DMS53 treated with DMSO at 0.1 percent for 48 hours (cell line): ENCODE data around the gene ZCCHC10.
"Not testable (repeated sequence)": the region's sequence is repeated elsewhere in the genome, so short reads cannot be mapped to it uniquely, and the experiment has no call there.

Source experiments
- DNase-seq: peaks from one replicate; lab custom pipeline; 2025; ENCODE audit not compliant: unreplicated experiment; lab: John Stamatoyannopoulos, UW

ZCCHC10 gene

DNA sequence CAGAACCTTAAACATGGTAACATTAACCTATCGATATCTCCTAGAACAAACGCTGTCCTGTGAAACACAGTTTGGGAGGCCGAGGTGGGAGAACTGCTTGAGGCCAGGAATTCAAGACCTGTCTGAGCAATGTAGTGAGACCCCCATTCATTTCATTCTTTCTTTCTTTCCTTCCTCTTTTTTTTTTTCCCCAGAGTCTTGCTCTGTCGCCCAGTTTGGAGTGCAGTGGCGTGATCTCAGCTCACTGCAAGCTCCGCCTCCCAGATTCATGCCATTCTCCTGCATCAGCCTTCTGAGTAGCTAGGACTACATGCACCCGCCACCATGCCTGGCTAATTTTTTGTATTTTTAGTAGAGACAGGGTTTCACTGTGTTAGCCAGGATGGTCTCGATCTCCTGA lies 20.2 kb upstream of the ZCCHC10 start:
- not testable (repeated sequence) for DNase-seq

DNA sequence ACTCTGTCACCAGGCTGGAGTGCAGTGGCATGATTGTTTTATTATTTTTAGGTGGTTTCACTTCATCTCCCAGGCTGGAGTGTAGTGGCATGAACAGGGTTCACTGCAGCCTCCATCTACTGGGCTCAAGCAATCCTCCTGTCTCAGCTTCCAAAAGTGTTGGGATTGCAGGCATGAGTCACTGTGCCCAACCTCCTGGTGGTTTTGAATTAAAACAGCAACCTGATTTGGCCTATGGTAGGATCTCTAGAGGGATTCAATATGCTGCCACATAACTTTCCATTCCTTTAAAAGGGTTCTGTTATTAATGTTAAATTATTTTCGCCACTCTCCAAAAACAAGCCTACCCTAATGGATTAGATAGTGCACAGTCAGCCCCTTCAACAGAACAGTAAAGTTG lies 15.6 kb upstream of the ZCCHC10 start:
- DNase-seq = no peak

DNA sequence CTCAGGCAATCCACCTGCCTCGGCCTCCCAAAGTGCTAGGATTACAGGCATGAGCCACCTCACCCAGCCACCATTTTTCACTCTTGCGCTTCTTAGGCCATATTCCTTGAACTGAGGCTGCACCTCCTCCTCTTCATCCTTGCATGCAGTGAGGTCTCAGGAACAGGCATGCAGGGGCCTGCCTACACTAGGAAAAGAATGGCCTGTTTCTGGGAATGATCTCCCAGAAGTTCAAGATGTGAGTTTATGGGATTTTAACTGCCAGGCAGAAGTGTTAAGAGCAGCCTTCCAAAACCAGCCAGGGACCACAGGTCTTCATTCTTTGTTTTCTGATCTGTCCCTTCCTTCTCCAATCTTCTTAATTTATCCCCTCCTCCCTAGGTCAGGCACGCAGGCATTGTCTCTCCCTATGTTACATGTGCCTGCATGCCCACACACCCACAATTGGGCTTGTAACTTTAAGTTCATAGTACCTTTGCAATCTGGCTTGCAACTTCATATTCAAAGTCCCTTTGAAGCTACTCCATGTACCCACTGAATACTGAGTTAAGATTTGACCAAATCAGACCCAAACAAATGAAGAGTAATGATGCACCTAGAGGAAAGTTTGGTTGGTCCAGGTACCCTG lies 14.9 kb upstream of the ZCCHC10 start:
- no peak for DNase-seq

DNA sequence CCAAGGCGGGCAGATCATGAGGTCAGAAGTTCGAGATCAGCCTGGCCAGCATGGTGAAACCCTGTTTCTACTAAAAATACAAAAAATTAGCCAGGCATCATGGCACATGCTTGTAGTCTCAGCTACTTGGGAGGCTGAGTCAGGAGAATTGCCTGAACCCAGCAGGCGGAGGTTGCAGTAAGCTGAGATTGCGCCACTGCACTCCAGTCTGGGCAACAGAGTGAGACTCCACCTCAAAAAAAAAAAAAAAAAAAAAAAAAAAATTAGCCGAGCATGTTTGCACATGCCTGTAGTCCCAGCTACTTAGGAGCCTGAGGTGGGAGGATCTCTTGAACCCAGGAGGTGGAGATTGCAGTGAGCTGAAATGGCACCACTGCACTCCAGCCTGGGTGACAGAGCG lies 10.3 kb upstream of the ZCCHC10 start:
- not testable (repeated sequence) for DNase-seq

DNA sequence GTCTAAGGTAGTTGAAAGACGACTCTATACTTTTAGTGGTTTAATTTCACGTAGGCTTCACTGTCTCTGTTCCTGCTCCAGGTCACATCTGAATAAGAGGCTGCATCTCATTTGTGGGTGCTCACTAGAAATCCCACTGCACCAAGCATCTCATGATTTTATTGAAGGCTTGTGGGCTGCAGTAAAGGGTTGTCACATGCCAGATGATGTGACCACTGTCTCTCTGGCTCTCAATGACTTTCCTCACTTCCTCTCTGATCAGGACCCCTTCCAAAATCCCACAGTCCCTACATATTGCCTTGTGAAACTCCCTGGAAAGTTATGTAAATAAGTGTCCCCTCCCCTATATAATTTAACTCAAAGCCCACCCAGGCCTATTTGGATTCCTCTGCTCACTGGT lies 8.9 kb upstream of the ZCCHC10 start:
- no peak for DNase-seq

DNA sequence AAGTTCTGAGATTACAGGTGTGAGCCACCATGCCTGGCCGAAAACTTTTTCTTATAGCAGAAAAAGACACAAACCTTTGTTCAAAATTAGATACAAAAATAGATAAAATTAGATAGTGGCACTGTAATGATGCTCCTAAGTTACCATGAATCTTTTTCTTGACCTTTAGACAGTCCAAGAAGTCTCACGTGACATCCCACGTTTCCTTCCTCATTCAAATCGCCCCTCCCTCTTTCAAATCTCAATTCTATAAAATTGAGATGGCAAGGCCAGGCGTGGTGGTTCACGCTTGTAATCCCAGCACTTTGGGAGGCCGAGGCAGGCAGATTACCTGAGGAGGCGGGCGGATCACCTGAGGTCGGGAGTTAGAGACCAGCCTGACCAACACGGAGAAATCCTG lies 7.7 kb upstream of the ZCCHC10 start:
- no peak for DNase-seq

DNA sequence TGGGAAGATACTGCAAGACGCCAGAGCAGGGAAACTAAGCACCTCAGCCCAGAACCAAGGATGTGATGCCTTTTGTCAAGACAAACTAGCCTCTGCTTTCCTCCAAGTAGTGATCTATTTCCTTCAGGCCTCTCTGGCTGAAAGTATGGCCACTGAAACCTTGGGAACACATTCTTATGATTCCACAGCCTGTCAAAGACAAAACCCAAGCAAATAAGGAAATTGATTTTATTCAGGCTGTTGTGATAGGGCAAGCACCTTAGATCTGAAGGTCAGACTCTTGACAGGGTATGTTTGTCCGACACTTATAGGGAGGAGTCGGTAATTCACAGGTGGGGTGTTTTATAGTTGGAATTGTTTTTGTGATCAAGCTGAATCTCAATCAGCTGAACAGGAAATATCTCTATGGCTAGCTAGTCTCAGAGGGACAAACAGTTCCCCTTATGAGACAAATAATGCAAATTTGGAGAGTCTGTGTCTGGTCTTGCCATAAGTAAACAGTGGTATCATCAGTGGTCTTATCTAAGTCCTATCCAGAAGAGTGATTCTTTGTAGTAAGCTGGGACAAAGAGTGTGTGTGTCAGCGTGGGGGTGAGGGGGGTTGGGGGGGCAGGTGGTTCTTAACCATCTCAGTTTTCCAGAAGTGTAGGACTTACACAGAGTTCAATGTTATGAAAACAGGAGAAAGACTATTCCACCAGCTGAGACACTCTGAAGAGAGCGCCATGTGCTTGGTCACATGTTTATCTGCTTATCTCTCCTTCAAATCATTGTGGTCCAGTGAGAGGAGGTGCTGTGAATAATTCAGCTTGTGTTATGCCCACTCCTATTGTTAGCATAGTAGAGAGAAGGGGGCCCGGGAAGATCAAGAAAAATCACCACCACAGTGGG lies 6.7 kb upstream of the ZCCHC10 start:
- DNase-seq = no peak

DNA sequence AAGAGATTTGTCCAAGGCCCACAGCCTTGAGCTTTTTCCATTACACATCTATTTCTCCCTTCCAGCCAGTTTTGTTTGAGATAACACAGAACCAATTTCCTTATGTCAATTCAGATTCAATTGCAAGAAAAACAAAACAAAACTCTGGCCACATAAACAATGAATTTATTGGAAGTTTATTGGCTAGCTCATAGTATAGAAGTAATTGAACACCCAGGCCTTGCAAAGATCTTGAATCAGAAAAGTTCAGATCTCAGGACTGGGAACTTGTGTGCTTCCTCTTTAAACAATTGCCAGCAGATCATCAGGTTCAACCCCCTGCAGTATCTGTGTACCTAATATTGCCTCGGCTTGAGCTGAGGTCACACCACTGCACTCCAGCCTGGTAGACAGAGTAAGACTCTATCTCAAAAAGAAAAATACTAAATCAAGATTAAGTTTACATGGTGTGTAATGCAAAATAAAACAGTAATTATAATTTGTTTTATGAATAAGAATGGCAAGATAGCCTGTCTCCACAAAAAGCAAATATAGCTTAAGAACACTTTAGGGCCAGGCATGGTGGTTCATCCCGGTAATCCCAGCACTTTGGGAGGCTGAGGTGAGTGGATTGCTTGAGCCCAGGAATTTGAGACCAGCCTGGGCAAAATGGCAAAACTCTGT lies 4.1 kb upstream of the ZCCHC10 start:
- DNase-seq = no peak

DNA sequence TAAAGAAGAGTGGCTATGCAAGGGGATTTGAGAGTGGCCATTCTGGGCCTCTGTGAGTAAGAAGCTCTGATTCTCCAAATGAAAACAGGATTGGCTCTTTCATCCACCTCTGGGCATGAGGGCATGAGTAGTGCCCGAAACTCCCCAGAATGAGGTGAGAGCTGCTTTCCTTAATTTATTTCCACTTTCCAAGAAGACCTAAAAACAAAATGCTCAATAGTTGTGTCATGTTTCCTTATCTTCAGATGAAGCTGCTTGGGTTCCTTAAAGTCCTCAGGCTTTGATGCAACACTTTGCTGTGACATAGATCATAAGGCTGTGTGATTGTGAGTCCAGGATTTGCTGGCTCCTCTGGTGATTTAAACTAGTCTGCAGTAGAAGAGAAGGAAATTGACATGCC lies 3.1 kb upstream of the ZCCHC10 start:
- no peak for DNase-seq

DNA sequence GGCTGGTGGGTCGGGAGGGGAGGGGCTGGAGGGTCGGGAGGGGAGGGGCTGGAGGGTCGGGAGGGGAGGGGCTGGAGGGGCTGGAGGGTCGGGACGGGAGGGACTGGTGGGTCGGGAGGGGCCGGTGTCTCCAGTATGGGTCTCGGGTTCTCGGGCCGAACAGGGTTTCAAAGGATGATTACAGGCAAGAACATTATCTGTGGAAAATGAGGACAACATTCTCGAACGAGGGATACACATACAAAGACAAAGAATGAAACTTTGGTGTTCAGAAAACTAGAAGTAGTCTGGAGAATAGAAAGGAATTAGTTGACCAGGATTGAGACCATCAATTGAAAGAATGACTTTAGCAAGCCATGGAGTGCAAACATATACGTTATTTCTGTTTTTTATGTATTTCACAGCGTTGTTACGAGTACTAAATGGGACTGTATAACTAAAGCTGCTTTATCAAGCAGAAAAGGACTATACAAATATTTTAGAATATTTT lies 360 bp upstream of the ZCCHC10 start:
- DNase-seq = peak; percentile 73

DNA sequence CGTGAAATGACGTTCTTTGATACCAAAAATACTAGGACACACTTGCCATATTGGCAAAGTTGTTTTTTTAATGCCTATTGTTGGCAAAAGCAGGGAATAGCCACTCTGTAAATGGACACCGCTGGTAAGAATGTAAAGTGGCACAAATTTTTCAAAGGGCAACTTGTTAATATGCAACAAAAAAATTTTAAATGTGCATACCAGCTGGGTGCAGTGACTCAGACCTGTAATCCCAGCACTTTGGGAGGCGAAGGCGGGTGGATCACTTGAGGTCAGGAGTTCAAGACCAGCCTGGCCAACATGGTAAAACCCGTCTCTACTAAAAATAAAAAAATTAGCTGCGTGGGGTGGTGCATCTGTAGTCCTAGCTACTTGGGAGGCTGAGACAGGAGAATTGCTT lies 6.9 kb downstream of the ZCCHC10 start:
- not testable (repeated sequence) for DNase-seq

DNA sequence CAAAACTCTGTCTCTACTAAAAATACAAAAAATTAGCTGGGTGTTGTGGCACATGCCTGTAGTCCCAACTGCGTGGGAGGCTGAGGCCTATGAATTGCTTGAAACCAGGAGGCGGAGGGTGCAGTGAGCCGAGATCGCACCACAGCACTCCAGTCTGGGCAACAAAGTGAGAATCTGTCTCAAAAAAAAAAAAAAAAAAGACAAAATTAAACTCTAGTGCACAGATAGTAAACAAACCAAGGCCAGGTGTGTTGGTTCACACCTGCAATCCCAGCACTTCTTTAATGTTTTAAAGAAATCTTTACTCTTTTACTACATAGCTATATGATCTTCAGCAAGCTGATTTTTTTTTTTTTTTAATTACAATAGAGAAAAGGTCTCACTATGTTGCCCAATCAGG lies 8.4 kb downstream of the ZCCHC10 start:
- DNase-seq = no peak

DNA sequence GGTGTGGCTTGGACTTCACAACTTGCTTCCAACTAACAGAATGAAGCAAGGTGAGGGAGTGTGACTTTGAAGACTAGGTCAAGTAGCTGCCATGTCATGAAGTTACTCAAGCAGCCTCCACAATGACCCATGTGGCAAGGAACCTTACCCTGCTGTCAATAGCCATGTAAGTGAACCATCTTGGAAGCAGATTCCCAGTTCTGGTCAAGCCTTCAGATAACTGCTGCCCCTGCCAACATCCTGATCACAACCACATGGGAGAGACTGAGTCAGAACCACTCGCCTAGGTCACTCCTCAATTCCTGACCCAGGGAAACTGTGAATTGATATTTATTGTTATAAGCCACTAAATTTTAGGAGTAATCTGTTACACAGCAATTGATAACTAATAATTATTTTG lies 10.9 kb downstream of the ZCCHC10 start:
- no peak for DNase-seq

DNA sequence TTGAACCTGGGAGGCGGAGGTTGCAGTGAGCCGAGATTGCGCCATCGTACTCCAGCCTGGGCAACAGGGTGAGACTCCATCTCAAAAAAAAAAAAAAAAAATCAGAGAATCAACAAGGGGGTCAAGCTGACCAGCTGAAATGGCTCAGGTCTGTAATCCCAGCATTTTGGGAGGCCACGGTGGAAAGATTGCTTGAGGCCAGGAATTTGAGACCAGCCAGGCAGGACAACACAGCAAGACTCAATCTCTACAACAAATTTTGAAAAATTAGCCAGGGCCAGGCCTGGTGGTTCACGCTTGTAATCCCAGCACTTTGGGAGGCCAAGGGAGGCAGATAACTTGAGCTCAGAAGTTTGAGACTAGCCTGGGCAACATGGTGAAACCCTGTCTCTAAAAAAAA lies 17.9 kb downstream of the ZCCHC10 start:
- not testable (repeated sequence) for DNase-seq

DNA sequence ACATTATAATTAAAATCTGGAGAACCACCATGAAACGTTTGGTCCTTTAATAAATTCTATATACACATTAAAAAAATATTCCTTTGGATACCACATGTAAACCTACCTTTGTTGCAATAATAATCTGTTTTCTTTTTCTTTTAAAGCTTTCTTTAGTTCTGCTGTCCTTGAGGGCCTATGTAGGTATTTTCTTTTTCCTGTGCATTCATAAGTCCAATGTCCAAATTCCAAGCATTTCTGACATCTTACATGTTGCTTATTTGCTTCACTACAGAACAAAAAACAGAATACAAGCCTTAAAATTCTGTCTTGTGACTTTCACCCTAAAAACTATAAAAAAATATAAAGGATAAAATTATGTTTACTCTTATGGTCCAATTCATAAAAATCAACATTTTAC lies 19.7 kb downstream of the ZCCHC10 start:
- DNase-seq = no peak

DNA sequence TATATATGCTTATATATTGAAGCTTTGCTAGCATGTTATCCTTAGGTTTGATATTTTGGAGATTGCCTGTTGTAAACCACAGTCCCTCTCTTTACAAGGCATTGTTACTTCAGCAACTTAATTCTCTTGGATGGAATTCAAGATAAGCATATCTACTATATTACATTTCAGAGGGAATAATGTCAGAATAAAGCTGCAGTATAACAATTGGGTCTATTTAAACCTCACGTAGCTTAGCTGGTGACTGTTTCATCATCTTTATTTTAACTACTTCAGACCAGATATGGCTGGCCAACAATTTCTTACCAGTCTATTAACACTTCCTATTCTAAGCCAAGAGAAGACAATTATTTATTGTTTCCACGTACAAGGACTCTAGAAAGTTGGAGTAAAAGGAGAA lies 27.1 kb downstream of the ZCCHC10 start:
- DNase-seq = no peak

DNA sequence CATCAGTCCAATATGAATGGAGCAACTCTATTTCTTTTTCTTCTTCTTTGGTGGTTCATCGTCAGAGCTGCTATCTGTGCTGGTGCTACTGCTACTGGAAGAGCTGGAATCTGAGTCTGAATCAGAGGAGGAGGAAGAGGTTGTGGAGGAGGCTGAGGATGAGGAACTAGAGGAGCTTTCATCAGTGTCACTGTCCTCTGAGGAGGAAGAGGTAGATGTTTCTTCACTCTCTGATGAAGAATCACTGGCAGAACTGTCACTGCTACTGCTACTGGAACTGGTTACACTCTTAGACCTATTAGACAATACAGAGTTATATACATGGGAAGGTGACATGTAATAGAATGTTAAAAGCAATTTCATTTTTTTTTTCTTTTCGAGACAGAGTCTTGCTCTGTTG lies 27.8 kb downstream of the ZCCHC10 start:
- DNase-seq = no peak

DNA sequence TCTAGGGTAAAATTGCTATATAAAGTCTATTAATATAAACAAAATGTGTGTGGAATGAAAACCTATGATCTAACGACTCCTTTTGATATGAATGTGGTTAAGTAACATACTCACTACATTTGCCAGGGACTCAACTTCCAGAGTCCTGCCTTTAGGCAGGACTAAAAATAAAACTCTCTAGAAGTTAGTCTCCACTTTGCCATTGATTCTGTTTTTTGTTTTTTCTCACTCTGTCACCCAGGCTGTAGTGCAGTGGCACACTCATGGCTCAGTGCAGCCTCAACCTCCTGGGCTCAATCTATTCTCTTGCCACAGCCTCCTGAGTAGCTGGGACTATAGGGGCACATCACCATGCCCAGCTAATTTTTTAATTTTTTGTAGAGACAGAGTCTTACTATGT lies 30.0 kb downstream of the ZCCHC10 start:
- DNase-seq = no peak

DNA sequence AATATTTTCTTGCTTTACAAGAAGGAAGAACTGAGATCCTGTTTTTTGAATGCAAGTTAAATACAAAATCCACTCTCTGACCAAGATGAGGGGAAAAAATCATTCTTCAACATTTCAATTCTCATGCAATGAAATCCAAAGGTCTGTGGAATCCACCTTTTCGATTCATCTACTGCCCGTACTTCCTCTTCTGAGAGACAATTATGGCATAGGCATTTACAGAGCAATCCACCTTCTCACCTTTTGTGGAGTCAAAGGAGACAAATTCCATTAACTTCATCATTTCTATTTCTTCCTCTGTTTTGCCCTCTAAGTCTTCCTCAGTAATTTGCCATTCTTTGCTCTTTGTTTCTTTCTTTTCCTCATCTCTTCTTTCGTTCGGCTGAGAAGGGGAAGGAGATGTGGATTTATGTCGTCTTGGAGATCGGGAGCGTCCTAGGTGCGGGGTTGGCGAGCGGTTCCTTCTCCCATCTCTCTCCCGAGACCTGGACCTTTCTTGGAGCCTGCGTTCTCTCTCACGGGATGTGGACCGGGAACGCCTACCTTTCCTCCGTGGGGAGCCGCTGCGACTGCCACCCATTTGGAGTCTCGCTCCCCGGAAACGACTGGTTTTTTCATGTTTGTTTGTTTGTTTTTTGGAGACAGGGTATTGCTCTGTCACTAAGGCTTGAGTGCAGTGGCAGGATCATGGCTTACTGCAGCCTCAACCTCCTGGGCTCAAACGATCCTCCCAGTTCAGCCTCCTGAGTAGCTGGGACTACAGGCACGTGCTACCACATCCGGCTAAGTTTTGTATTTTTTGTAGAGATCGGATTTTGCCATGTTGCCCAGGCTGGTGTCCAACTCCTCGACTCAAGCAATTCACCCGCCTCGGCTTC lies 38.6 kb downstream of the ZCCHC10 start:
- DNase-seq = no peak

DNA sequence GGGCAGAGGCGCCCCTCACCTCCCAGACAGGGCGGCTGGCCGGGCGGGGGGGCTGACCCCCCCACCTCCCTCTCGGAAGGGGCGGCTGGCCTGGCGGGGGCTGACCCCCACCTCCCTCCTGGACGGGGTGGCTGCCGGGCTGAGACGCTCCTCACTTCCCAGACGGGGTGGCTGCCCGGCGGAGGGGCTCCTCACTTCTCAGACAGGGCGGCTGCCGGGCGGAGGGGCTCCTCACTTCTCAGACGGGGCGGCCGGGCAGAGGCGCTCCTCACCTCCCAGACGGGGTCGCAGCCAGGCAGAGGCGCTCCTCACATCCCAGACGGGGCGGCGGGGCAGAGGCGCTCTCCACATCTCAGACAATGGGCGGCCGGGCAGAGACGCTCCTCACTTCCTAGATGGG lies 43.4 kb downstream of the ZCCHC10 start:
- not testable (repeated sequence) for DNase-seq

DNA sequence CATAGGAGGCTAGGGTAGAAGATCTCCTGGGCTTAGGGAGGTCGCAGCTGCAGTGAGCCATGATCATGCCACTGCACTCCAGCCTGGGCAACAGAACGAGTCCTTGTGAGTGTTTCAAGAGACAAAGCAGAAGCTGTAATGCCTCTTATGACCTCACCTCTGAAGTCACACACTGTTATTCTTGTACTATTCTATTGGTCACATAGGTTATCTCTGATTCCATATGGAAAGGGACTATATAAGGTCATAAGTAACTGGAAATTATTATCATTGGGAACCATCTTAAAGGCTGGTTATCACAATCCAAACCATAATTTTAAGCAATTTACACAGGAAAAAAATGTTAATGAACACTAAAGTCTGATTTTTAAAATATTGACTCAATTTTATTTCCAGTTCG lies 45.1 kb downstream of the ZCCHC10 start:
- DNase-seq = no peak
